GM19035 (cell line): ENCODE data around the gene MUS81.
A peak's percentile ranks its signal among the peaks of the same experiment; 100 is the strongest.
"Not testable (repeated sequence)": the region's sequence is repeated elsewhere in the genome, so short reads cannot be mapped to it uniquely, and the experiment has no call there.

ENCODE experiments used
- ATAC-seq: cut with Tn5 transposase; IDR thresholded peaks from one replicate; pipeline ENCODE4 v1.9.1; 2021; ENCODE audit not compliant: unreplicated experiment

MUS81 gene, protein sequence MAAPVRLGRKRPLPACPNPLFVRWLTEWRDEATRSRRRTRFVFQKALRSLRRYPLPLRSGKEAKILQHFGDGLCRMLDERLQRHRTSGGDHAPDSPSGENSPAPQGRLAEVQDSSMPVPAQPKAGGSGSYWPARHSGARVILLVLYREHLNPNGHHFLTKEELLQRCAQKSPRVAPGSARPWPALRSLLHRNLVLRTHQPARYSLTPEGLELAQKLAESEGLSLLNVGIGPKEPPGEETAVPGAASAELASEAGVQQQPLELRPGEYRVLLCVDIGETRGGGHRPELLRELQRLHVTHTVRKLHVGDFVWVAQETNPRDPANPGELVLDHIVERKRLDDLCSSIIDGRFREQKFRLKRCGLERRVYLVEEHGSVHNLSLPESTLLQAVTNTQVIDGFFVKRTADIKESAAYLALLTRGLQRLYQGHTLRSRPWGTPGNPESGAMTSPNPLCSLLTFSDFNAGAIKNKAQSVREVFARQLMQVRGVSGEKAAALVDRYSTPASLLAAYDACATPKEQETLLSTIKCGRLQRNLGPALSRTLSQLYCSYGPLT

DNA sequence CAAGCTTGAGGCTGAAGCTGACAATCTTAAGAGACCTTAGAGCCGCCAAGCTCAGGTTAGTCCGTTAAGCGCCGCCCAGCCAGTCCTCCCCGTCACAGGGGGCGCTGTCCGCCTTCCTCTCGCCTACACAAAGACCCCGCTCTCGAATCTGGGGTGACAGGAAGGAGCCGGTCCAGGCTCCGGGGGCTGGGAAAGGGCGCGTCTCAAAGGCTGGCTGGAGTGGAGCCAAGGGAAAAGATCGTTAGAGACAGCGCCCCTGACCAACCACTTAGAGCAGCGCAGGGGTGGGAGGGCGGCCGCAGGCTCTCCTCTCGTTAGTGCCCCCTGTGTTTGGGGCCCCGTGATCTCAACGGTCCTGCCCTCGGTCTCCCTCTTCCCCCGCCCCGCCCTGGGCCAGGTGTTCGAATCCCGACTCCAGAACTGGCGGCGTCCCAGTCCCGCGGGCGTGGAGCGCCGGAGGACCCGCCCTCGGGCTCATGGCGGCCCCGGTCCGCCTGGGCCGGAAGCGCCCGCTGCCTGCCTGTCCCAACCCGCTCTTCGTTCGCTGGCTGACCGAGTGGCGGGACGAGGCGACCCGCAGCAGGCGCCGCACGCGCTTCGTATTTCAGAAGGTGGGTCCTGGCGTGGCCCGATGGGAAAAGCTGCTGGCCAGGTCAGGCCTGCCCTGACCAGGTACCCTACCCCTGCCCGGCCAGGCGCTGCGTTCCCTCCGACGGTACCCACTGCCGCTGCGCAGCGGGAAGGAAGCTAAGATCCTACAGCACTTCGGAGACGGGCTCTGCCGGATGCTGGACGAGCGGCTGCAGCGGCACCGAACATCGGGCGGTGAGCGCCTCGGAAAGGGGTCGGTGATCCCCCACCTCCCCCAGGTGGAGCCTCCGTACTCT, at the start of gene MUS81:
TSS of gene MUS81 (plus strand) at position 156 of the 887 bp plus-strand sequence. CDS start at position 477, 321 bp downstream.
- peak; percentile 23 for ATAC-seq

DNA sequence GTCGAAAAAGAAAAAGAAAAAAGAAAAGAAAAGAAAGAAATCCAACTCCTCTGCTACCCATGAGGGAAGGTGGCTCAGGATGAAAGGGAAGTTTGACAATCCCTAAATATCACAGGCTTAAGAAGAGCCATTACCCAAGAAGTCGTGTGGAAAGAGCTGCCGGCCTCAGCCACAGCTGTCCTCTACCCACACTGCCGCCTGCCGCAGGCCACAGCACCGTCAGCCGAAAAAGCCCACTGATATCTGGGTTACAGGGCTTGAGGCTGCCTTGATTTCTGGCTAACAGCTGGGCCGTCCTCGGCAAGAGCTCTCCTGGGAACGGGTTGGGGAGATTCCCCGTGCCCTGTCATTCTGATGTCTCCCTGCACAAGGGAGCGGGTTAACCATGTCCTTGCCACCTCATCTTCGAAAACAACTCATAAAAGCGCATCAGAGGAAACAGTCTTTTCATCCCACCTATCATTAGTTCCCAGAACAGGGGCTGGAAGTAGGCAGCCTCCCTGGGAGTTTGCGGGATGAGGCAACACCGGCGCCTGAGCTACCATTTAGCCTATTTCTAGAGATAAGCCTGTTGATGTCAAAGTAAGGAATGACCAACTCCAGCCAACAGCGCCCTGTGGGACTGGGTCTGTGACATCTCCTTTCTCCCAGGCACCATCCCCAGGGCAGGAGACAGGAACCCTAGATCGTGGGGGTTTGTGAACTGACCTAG, 48.3 kb upstream of the MUS81 start:
- ATAC-seq = no peak

DNA sequence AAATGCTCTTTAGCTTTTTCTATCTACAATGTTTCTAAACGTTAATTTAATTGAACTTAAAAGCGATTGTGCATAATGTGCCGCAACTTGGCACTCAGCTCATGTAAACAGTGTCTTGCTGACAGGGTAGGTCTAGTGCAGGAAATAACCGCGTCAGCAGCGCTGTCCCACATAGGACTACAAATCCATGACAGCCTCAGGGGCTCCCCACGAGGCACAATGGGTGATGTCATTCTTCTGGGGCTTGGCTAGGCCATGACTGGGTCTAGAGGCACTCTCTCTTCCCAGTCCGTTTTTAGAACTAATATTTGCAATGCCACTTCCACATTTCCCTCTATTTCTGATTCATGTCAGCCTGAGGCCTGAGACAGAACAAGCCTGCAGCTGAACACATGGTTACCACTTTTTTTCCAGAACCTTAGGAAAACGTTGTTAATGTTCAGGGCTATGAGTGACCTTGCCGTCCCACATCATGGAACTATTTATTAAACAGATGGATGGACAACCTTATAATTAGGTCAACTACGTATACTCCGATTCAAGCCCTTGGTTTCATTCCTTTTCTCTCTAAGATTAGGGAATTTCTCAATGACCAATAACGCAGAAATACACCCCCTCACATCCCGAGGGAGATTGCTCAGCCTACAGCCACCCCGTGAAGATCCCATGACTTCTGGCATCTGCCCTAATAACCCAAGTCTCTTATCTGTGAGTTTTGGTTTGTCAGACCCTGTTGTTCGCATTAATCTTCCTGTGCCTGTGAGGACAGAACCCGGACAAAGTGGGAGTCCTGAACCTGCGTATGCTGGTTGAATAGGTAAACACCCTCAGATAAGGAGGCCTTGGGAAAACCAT, 45.9 kb upstream of the MUS81 start:
- ATAC-seq = no peak

DNA sequence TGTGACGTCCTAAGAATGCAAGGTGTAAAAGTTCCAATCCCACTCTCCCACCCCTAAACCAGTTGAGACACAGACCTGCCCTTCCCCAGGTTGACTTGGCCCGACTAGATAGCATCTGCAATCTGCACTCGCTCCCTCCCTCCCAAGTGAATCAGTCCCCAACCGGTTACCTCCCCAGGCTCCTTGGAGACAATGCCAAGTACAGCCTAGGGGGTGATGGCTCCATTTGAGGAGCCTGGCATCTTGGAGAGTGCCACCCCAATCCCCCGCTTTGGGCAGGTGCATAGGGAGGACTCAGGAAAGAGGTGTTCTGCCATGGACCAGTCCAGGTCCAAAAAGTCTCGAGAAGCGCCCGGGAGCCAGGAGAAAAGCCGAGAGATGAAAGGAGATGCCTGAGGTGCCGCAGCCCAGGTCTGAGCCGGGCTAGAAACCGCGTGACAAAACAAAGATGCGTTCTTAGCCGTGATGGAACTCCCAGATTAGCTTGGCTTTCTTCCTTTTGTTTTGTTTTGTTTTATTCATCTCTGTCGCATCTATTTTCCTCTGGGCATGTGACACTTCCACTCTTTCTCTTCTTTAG, 45.2 kb upstream of the MUS81 start:
- ATAC-seq = no peak

DNA sequence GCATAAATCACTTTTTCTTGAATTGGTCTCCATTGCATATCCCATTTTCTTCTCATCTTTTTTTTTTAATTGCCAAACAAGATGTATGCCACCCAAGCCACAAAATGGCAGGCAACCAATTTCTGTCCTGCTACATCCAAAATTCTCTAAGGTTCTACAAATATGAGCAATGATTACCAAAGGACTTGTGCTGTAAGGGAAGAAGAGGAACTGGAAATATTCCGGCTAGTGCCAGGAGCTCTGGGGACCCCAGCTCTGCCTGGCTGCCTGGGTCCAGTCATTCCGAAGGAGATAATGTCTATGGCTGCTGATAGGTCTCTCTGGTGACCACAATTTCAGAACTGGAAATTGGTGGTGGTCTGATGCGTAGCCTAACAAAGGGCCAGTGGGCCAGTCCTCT, 43.5 kb upstream of the MUS81 start:
- ATAC-seq = no peak

DNA sequence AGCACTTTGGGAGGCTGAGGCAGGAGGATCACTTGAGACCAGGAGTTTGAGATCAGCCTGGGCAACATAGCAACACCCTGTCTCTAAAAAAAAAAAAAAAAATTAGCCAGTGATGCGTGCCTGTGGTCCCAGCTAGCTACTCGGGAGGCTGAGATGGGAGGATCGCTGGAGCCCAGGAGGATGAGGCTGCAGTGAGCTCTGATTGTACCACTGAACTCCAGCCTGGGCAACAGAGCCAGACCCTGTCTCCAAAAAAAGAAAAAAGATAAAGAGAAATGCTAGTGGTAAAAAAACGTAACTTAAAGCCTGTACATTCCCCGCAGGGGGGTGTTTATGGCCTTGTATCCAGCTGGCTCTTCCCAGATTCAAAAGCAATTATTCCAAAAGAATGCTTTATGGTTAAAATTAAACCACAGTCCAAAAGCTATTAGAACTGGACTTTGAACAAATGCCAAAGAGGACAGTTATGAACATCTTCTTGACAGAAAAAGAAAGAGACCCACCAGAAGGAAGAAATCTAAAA, 42.9 kb upstream of the MUS81 start:
- no peak for ATAC-seq

DNA sequence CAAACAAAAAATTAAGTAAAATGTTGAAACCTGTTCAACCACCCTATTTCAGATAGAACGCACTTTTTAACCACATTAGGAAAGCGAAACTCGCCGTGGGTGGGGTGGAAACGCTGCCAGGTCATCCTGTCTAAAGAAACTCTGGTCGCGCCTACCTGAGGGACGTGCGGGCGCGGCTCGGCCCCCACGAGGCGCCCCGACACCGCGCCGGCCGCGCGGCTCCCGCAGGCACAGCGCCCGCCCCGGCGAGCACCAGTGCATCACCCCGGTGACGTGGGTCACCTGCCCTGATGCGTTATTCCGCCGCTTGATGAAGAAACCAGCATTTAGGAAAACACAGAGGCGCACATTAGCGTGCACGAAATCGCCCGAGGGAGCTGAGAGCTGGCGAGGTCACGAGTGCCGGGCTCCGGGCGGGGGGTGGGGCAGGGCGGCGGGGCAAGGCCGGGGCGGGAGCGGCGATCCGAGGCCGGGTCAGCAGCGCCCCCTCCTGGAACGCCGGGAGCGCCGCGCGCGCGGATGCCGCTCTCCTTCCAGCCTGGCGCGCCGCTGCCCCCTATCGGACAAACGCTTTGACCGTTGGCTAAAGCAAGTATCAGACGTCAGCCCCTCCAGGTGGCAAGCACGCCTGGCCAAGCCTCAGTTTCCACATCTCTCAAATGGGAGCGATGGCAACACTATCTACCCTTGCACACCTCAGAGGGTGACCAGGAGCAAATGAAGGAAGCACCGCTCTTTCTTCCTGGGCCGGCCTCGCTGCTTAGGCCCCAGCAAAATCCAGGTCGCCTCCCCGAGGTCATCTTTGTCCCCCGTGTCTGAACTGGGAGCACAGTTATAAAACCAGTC, 42.2 kb upstream of the MUS81 start:
- peak; percentile 83 for ATAC-seq

DNA sequence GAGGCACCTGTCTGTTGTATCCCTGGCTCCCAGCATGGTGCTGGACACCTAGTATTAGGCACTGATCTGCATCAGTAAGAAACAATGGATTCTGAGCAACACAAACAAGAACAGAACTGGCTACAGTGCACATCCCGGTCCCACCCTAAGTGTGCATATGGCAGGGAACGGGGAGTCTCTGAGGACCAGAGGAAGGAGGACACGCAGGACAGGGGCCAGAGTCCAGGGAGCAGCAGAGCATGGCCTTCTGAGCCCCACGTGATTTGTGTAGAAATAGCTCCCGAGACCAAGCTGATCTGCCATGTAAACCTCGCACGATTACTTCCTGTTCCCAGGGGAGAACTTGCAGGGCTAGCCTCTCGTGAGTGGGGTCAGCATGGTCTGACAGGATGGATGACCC, 39.1 kb upstream of the MUS81 start:
- ATAC-seq = no peak

DNA sequence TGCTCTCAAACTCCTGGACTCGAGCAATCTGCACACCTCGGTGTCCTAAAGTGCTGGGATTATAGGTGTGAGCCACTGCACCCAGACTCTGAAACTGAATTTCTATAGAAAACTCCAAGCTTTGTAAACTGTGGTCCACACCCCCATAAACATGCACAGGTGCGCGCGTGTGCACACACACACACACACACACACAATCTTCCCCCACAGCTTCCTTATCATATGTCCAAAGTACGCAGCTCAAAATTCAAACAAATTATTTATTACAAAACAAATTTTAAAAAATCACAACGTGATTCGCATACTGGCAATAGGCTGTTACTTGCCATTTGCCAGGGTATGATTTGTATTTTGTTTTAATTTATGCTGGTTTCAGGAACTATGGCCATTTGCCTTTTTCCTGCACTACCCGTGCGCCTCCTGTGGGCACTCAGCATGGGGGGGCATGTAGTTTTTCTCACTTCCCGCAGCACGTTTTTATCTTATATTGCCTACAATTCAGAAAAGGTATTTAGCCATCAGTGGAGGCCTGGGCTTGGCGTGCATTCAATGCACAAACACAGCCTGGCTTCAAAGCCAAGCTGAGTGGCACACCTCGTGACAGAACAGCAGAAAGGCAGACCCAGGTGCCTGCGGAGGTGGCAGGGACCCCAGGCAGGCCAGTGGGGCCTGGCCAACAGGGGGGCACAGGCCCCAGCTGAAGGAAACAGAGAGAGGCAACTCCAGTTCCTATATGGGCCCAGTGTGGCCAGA, 37.3 kb upstream of the MUS81 start:
- no peak for ATAC-seq

DNA sequence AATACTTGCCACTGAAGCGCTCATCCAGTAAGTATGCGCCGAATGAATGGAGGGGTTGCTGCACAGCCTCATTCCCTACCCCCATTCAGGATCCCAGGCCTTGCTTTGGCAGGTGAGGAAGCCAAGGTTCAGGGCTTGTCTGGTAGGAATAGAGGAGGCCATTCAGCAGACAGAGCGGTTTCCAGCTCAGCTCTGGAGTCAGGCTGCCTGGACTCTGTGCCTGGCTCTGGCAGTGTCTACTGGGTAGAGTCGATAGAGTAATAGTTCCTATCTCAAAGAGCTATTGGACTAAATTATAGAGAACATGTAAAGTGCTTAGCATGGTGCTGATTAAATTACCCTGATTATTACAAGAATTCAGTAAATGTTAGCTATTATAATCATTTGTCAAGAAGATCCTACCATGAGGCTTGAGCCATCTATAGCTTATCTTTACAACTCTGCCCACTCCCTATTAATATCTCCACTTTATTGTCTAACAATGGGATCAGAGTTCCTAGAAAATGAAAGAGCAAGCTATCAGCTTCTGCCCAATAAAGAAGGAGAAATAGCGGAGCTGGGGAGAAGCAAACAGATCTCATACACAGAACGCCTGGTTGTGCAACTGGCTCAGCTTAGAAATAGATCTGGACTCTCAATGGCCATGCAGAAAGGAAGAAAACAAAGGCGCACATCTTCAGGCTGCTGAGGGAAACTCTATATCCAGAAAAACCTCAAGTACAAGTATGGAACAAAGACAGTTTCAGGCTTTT, 33.1 kb upstream of the MUS81 start:
- ATAC-seq = no peak

DNA sequence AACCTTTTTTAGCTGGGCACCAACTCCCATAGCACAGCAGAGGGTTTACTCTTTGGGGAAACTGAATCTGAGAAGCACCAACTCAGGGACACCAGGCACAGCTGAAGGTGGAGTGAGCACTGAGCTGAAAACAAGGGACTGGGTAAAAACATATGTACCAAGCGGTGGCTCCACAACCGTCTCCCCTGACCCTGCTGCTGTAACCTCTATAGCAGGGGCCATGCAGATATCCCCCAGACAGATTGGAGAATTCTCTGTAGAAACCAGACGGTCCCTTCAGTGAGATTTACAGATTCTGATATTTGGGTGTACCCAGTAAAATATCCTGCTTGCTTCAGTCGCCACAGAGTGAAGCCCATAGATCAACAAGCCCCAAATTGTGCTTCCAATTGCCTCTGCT, 30.8 kb upstream of the MUS81 start:
- ATAC-seq = no peak

DNA sequence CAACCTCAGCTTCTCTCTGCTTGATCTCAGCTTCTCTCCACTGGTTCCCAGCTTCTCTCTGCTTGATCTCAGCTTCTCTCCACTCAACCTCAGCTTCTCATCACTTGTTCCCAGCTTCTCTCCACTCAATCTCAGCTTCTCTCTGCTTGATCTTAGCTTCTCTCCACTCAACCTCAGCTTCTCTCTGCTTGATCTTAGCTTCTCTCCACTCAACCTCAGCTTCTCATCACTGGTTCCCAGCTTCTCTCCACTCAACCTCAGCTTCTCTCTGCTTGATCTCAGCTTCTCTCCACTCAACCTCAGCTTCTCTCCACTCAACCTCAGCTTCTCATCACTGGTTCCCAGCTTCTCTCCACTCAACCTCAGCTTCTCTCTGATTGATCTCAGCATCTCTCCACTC, 28.0 kb upstream of the MUS81 start:
- ATAC-seq = not testable (repeated sequence)

DNA sequence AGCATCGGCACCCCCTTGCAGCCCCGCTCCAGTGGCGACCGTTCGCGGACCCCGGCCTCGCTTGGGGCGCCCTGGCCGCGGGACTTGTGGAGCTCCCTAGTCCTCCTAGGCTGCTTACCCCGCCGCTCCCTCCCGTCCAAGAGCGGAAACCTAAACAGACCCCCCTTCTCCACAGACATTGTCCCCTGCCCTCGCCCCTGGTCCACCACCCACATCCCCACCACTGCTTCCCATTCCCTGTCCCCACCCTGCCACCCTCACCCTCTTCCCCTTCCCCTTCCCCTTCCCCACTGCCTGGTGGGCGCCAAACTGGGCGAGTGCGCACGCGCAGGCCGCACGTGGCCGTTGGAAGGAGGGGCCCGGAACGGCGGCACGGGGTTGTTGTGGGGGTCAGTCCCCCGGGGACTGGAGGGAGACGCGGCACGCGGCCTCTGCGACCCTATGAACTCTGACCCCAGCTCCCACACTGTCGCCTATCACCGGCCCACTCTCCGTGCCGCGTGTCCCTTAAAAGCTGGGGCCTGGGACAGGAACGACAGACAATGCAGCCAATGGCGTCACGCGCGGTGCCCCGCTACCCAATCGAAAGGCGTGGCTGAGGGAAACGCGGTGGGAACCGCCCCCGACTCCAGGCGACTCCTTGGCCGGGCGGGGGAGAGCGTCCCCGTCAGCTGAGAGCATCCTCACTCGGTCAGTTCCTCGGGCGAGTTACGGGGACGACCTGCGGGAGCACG, 26.8 kb upstream of the MUS81 start, which contains the start of gene SNX32:
TSS of gene SNX32 (plus strand) at position 667 of the 734 bp plus-strand sequence. CDS start 103 bp downstream, outside the sequence.
- peak; percentile 95 for ATAC-seq

DNA sequence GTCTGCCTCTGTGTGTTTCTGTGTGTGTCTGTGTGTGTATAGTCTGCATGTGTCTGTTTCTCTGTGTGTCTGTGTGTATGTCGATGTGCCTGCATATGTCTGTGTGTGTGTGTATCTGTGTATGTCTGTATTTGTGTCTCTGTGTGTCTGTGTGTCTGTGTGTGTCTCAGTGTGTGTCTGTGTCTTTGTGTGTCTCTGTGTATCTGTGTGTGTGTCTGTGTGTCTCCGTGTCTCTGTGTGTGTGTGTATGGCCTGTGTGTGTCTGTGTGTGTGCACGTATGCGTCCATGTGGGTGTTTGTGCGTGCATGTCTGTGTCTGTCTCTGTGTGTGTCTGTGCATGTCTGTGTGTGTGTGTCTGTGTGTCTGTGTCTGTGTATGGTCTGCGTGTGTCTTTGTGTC, 26.0 kb upstream of the MUS81 start:
- ATAC-seq = no peak

DNA sequence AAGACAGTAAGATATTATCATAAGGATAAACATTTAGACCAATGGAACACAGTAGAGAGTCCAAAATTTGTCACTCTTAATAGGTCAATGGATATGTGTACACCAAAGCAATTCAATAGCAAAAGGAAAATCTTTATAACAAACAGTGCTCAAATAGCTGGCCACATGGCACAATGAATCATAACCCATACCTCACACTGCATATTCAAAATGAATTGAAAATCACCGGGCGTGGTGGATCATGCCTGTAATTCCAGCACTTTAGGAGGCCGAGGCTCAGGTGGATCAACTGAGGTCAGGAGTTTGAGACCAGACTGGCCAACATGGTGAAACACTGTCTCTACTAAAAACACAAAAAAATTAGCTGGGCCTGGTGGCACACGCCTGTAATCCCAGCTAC, 18.1 kb upstream of the MUS81 start:
- ATAC-seq = no peak

DNA sequence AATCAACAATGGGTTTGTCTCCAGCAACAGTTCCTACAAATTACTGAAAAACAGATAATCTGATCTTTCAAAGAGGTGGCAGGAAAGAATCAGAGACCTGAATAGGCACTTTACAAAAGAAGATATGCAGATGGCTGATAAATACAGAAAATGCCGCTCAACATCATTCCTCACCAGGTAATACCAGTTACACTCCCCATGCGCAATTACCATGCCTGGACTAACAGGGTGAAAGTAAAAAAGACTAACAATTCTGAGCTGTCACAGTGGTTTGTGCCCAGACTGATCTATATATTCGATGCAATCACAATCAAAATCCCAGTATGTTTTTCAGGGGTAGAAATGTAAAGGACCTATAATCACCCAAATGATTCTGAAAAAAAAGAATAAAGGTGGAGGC, 16.4 kb upstream of the MUS81 start:
- no peak for ATAC-seq
